NCI-H69 (cell line): ENCODE measurements around the gene PTPRJ.
A peak's percentile ranks its signal among the peaks of the same experiment; 100 is the strongest.

ENCODE experiments used
- DNase-seq: peaks from one replicate; lab custom pipeline; 2025; lab: John Stamatoyannopoulos, UW

PTPRJ gene

GRCh38 chr11:47994417-47994816, 14.1 kb downstream of the PTPRJ start:
- no peak for DNase-seq

DNA sequence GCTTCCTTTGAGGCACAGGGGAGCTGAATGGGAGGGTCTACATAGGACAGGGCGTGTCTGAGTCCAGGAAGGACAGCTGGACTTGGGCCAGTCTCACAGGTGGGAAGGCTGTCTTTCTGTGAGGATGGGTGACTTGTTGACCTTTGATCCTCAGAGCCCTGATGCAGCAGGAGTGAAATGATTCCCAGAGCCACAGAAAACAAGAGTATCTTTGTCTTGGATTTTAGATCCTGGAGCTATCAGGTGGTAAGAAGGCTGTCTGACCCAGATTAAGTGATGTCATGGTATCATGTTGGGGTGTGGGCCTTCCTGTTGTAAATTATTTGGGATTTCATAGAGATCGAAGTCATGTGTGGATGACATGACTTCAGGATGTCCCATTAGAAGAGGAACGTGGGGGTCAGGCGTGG, 15.0 kb downstream of the PTPRJ start:
- no peak for DNase-seq

DNA sequence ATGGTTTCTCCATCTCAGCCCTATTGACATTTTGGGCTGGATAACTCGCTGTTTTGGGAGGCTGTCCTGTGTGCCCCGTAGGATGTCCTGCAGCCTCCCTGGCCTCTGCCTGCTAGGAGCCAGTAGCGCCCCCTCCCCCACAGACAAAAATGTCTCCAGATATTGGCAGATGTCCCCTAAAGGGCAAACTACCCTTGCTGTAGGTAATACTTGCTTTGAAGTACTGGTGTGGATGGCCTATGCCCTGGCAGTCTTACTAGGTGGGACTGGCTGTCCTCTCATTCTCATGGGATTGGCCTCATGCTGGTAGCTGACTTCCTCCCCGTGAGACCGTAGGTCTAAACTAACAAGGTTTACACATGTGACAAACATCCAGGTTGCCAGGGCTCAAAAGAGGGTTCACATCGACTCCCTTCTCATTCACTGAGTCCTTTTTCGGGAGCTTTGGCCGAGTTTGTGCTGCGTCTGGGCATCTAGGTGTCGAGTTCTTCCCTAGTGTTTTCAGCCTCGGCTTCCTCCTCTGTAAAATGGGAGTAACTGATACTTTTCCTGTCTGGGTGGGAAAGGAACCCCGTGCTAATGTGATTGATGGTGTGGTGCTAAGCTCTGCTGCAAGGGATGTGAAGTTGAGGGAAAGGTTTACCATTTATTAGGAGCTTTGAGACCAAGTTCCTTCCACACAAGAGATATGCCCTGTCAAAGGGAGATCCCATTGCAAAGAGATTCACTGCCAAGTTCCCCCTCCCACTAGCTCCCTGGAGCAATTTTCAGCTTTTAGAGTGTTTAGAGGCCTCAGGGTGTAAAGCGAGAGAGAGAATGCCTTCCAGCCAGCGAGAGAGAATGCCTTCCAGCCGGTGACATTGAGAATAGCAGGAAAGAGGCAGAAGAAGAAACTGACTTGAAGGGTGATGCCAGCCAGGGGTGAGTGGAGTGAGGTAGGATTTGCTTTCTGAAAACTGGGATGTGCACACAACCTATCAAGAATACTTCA, 17.0 kb downstream of the PTPRJ start:
- DNase-seq, result peak; percentile 23

DNA sequence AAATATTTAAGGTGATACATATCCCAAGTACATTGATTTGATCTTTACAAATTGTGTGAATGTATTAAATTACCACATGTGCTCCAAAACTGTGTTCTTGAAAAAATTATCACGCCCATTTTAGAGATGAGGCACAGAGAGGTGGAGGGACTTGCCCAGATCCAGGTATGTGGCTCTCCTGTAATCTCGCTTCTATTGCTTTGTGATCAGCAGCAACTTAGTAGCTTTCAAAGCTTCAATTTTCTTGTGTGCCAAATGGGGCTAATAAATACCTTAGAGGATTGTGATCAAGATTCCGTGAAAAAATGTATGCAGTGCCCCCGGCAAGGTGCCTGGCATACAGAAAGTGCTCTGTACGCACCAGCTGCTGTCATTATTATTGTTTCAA, 18.0 kb downstream of the PTPRJ start:
- no peak for DNase-seq

DNA sequence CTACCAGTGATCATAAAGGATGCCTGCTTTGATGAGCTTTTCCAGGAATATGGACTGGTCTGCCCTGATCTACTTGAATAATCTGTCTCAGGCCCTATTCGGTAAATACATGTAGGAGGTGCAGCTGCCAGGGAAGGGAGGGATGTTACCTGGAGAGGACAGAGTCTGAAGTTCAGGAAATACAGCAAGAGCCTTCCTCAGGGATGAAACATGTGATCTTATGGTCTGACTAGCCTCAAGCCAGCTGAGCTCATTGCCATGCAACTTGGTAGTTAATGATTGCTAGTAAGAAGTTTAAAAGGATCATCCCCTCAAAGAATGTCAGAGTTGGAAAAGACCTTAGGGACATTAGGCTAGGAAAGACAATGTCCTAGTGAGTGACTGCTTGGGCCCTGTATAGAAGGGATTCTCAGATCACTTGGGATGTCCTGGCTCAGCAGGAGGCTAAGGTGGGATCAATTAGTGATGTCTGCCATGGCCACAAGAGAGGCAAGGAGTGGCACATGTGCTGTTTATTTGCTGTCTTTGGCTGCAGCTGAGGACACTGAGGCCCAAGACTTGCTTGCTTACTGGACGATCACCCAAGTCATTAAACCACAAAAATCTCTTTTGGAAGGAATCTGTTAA, 18.5 kb downstream of the PTPRJ start:
- peak; percentile 46 for DNase-seq

GRCh38 chr11:48000432-48000831, 20.1 kb downstream of the PTPRJ start:
- DNase-seq, result no peak

DNA sequence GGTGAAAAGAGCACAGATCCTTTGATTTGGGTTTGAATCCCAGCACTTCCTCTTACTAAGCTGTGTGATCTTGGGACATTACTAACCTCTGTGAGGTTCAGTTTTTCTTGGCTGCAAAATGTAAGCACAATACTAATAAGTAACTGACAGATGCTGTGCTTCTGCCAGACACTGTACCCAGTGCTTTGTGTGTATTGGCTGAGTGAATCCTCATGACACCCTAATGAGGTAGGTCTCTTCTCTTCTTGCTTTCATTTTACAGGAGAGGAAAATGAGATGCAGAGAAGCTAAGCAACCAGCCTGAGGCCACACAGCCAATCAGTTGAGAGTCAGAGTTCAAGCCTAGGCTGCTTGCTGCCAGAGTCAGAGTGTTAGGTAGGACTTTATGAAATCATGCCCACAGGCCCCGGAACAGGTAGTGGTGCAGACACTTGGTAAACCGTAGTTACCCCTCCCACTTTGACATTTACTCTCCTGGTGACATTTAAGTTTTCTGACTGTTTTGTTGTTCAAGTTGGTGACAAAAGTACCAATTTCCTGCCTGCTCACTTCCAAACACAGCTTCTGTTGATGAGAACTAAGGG, 21.2 kb downstream of the PTPRJ start:
- DNase-seq, result peak; percentile 43

DNA sequence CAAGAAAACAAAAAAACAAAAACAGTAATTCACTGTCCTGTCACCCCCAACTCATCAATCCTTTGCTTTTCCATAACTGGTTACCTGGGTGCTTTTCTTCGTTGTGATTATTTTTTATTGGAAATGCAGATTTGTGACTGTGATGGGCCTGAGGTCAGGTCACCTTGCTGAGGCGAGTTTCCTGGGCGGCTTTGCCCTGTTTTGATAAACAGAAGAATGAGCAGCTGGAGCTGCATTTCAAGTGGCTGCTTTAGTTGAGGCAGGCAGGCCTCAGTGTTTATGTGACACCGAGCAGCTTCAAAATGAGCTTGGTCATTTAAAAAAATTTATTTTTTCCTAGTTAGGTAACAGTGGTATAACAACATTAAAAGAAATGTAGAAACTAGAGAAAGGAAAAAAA, 22.2 kb downstream of the PTPRJ start:
- DNase-seq, result no peak

GRCh38 chr11:48003926-48004325, 23.6 kb downstream of the PTPRJ start:
- peak; percentile 55 for DNase-seq

GRCh38 chr11:48004456-48004855, 24.1 kb downstream of the PTPRJ start:
- no peak for DNase-seq

DNA sequence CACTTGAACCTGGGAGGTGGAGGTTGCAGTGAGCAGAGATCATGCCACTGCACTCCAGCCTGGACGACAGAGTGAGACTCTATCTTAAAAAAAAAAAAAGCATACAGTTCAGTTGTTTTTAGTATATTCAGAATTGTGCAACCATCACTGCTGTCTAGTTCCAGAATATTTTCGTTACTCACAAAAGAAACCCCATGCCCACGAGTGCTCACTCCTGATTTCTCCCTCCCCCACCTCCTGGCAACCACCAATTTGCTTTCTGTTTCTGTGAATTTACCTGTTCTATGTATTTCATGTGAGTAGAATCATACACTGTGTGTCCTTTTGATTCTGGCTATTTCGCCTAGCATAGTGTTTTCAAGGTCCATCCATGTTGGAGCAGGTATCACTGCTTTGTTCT, 24.8 kb downstream of the PTPRJ start:
- DNase-seq, result no peak

DNA sequence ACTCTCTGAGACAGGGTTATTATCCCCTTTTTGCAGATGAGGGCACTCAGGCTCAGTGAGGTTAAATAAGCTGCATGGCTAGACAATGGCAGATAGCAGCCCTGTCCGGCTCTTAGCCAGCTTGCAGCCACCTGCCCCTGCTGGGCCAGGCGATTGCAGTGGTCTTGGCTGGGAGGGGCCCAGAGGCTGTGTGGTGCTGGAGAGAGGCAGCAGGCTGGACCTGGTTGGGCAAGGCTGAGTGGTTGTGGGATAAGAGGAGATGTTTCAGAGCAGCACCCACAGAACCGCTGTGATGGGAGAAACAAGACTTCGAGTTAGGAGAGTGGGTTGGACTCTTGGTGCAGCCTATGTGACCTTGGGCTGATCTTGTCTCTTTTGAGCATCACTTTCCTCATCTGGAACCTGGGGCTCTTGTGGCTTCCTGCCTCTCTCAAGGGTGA, 25.5 kb downstream of the PTPRJ start:
- DNase-seq, result peak; percentile 62

- DNase-seq, result no peak
Measured at GRCh38 chr11:48006301-48006992, 26.1 kb downstream of the PTPRJ start.

DNA sequence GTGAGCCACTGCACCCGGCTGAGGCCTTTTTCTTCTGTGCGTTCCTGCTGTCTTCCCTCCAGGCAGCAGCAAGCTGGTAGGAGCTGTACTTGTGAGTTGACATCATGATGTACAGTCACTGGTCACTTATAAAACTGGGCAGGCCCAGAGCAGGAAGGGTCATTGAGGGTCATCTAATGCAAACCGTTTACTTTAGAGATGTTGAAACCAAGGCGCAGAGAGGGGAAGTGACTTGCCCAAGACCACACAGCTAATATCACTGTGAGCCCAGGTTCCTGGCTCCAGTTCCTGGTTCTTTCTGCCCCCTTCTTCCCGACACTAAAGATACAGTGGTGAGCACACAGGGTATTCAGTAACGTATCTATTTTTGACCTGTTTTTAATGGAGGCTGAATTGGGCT, 27.3 kb downstream of the PTPRJ start:
- DNase-seq, result no peak

DNA sequence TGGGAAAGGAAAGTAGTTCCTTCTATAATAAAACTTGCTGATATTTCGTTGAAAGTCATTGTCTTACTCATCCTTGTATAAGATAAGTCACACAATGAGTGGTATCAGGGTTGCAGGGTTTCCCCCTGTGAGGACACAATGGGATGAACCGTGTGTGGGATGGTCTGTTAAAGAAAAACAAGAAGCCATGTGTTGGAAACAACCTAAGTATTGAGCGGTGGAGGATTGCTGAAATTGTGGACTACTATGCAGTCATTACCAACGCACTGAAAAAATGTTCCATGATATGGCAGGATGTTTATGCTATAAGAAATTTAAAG, 28.6 kb downstream of the PTPRJ start:
- no peak for DNase-seq

- DNase-seq, result no peak
Measured at GRCh38 chr11:48011102-48011797, 30.9 kb downstream of the PTPRJ start.

DNA sequence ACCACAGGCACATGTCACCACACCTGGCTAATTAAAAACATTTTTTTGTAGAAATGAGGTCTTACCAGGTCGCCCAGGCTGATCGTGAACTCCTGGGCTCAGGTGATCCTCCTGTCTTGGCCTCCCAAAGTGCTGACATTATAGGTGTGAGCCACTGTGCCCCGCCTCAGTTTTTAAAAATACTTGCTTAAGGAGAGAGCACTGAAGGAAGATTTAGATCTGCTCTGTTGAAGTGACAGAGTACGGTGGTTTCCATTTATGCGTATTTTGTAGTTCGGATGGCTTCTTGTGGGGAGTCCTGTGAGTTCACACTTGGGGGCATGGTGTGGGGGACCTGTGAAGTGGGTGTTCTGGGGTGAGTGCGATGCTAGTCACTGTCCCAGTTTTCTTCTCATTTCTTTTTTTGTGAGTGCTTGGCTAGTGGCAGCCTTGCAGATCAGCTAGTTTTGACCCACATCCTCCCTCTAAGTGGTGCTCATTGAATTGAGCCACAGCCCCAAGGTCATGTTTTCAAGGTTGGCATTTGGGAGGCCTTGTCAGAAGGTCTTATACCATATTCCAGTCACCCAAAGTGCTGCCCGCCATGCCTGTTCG, 31.5 kb downstream of the PTPRJ start:
- no peak for DNase-seq

GRCh38 chr11:48013269-48013901, 33.0 kb downstream of the PTPRJ start:
- DNase-seq, result peak; percentile 59

- DNase-seq, result peak; percentile 36
Measured at GRCh38 chr11:48014917-48015316, 34.6 kb downstream of the PTPRJ start.

- no peak for DNase-seq
Measured at GRCh38 chr11:48017105-48017830, 36.9 kb downstream of the PTPRJ start.
